Transverse colon (tissue), 4 donors: ENCODE data around the gene EYS. TPM values are rescaled to one million over a fixed set of nuclear protein-coding genes. Genes with fewer than 3 reads are reported as not detected.

Experiments used
- DNase-seq: peaks from one replicate; pipeline ENCODE4 v3.0.0-alpha.2; 2019
- H3K27ac ChIP-seq, 4 donors: fragments of 200-600 bp; sonication (generic); 2 replicates each; pipeline ENCODE4 v1.5.1; 2016 to 2018; ENCODE audit warnings: inconsistent platforms in 4 of 4
- H3K27me3 ChIP-seq: fragments of 200-600 bp; sonication (generic); 2 replicates; pipeline ENCODE4 v1.5.1; 2017; ENCODE audit warnings: inconsistent platforms
- H3K36me3 ChIP-seq, 4 donors: fragments of 200-600 bp; sonication (generic); 2 replicates each; pipeline ENCODE4 v1.5.1; 2017 to 2019; ENCODE audit warnings: inconsistent platforms in 4 of 4
- H3K4me1 ChIP-seq, 4 donors: fragments of 200-600 bp; sonication (generic); 2 replicates each; pipeline ENCODE4 v1.5.1; 2017 to 2020; ENCODE audit warnings: inconsistent platforms in 4 of 4
- H3K4me3 ChIP-seq, 4 donors: fragments of 200-600 bp; sonication (generic); 1 replicate in 1 of 4; 2 replicates in 3 of 4; pipeline versions ENCODE4 v1.5.1 to v1.6.1; 2017 to 2019; ENCODE audit warnings: inconsistent platforms in 4 of 4
- H3K9me3 ChIP-seq, 2 donors: fragments of 200-600 bp; sonication (generic); 2 replicates each; pipeline ENCODE4 v1.5.1; 2017 to 2019; ENCODE audit warnings: inconsistent platforms in 2 of 2
- EP300 ChIP-seq: sonication (generic); formaldehyde crosslinking; IDR thresholded peaks from one replicate; pipeline ENCODE4 v1.6.1; 2017; ENCODE audit warnings: antibody characterized with exemption, low read depth
- POLR2A ChIP-seq: fragments of 450-650 bp; IDR thresholded peaks from one replicate; pipeline ENCODE4 v1.6.1; 2016; ENCODE audit warnings: antibody characterized with exemption, mild to moderate bottlenecking, moderate library complexity
- POLR2AphosphoS5 ChIP-seq, 3 donors: sonication (generic); formaldehyde crosslinking; IDR thresholded peaks; one replicate each; pipeline ENCODE4 v1.6.1; 2016; ENCODE audit warnings: antibody characterized with exemption in 3 of 3
- WGBS, 2 donors: methylation state at CpG; one replicate each; pipeline ENCODE4 v1.1.5; 2018; ENCODE audit warnings: low coverage in 1 of 2; 5-methylcytosine and 5-hydroxymethylcytosine counted together
- in situ Hi-C, 4 donors: fragments of 200-750 bp; cut with MboI; loops; one replicate each; pipeline versions ENCODE4 v1.15.0 to v1.15.1; 2017; ENCODE audit warnings: low sequenced_read_pairs in 3 of 4, low pct_ligation_motif_present in 1 of 4, low pct_unique_long_range_greater_than_20kb in 1 of 4
- intact Hi-C: fragments of 100-400 bp; cut with DNase I; formaldehyde crosslinking; loops from one replicate; pipeline ENCODE4 v1.15.1; 2023; ENCODE audit warnings: low total_unique reads
- total RNA-seq, 4 donors: library from RNA; depleted of rRNA; stranded (reverse); fragments of >200 nt; gene quantifications; one replicate each; pipeline ENCODE4 v1.1.0, GENCODE V29; 2016
- TF ChIP-seq, protein P1 (sequence below), 5 experiments: fragments of 200-600 bp in 3 of 5; fragments of 450-650 bp in 2 of 5; sonication (generic) in 3 of 5; IDR thresholded peaks; 1 replicate in 2 of 5; 2 replicates in 3 of 5; pipeline ENCODE4 v1.5.1; 2016 to 2017; ENCODE audit warnings: antibody characterized with exemption in 5 of 5, inconsistent platforms in 3 of 5, mild to moderate bottlenecking in 2 of 5, moderate library complexity in 1 of 5

EYS gene
- total RNA-seq, 4 donors from 2014 or later = 0.41 TPM; not detected in 3

DNA sequence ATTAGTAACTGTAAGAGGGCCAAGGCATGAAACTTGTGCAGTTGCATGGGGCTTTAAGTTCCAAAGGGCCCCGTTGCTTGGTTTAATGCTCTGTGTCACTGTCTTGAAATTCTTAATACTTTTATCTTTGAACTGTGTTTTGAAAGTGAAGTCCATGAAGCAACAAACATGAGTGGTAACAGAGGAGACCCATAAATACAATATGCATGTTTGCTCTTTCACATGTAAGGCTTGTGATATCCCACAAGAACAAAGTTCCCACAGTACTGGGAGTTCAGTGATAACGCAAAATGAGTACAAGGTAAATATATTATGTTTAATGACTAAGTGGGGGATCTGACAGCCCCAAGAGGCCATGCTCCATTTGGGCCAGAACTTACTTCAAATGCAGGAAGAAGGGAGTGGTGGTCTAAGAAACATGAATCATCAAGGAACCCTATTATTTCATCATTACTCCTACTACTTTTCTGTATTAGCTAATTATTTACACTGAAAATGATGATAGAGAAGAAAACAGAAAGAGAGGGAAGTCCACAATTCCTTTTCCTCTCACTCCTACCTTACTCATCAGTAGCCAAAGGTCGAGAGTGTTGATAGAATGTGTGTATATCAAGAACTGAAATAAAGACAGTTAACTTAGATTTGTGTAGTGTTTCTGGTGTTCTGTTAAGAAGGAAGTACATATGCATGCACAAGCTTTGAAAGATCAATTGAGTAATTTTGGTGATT, 1914.1 kb downstream of the EYS start:
- no peaks in the 10 kb centered on the region for H3K27me3 ChIP-seq
- 68 to 70% methylated on average over 3 of the region's 3 CpGs for WGBS, 2 donors
- H3K9me3 ChIP-seq = no peaks in the 10 kb centered on the region
- DNase-seq = no peak
- no peak overlapping the region for H3K27ac ChIP-seq
- intact Hi-C loops = no loop called here
- no peak overlapping the region for H3K4me3 ChIP-seq
- in situ Hi-C loops = no loop called here
- H3K4me1 ChIP-seq = no peaks in the 10 kb centered on the region
- TF ChIP-seq POLR2AphosphoS5 (IDR thresholded peaks at IDR 0.05) (no peak), POLR2A (no peak), EP300 (no peak)
- TF ChIP-seq, protein P1, sequence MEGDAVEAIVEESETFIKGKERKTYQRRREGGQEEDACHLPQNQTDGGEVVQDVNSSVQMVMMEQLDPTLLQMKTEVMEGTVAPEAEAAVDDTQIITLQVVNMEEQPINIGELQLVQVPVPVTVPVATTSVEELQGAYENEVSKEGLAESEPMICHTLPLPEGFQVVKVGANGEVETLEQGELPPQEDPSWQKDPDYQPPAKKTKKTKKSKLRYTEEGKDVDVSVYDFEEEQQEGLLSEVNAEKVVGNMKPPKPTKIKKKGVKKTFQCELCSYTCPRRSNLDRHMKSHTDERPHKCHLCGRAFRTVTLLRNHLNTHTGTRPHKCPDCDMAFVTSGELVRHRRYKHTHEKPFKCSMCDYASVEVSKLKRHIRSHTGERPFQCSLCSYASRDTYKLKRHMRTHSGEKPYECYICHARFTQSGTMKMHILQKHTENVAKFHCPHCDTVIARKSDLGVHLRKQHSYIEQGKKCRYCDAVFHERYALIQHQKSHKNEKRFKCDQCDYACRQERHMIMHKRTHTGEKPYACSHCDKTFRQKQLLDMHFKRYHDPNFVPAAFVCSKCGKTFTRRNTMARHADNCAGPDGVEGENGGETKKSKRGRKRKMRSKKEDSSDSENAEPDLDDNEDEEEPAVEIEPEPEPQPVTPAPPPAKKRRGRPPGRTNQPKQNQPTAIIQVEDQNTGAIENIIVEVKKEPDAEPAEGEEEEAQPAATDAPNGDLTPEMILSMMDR (IDR thresholded peaks at IDR 0.05) = no peak
- no peaks in the 10 kb centered on the region for H3K36me3 ChIP-seq

DNA sequence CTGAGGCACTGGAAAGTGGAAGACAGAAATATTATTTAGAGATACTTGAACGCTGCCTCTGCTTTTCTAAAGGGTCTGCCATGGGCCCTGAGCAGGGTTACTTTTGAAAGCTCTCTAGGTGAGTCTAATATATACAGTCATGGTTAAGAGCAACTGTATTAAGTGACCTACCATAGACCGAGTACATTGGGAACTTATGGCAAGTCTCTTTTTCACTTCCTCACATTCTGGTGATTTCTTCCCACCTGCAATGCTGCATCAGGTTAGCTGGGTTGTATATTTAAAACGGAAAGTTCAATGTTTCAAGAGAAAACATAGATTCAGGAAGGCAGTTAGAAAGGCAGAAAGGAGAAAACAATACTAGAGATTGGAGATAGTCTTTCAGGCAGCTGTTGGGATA, 1916.7 kb downstream of the EYS start:
- intact Hi-C loops (no loop called here), in situ Hi-C loops (no loop called here)
- DNase-seq = no peak
- Histone ChIP-seq H3K27me3 (no peaks in the 10 kb centered on the region), H3K9me3 (no peaks in the 10 kb centered on the region), H3K4me1 (no peaks in the 10 kb centered on the region), H3K36me3 (no peaks in the 10 kb centered on the region), H3K27ac (no peak overlapping the region), H3K4me3 (no peak overlapping the region)
- WGBS, 2 donors = 68 to 69% methylated on average over 3 of the region's 3 CpGs
- no peak for TF ChIP-seq POLR2AphosphoS5 (IDR thresholded peaks at IDR 0.05)
- TF ChIP-seq POLR2A = no peak
- no peak for TF ChIP-seq EP300
- TF ChIP-seq, protein P1 (IDR thresholded peaks at IDR 0.05) = no peak

DNA sequence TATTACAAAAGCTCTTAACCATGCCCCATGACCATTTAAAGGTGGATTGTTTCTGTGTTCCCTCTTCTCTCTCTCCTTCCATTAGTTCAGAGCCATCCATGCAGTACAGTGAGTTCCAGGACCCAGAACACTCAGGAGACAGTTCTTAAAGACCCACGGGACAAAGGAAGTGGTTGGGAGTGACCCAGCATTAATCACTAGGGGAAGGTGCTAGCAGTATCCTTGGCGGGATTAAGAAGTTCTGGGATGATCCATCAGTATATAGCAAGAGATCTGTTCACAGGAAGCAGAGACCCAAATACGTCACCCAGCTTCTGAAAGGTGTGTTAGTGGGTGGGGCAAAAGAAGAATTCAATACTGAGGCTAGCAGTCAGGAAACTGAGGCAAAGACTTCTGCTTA, 1917.3 kb downstream of the EYS start:
- no peak for TF ChIP-seq POLR2A
- TF ChIP-seq, protein P1 (IDR thresholded peaks at IDR 0.05) = no peak
- TF ChIP-seq EP300 = no peak
- TF ChIP-seq POLR2AphosphoS5 (IDR thresholded peaks at IDR 0.05) = no peak
- in situ Hi-C loops = no loop called here
- H3K4me1 ChIP-seq = no peaks in the 10 kb centered on the region
- 67 to 75% methylated on average over 2 to 3 of the region's 3 CpGs for WGBS, 2 donors
- H3K9me3 ChIP-seq = no peaks in the 10 kb centered on the region
- no peak overlapping the region for H3K27ac ChIP-seq
- H3K27me3 ChIP-seq = no peaks in the 10 kb centered on the region
- no peak for DNase-seq
- H3K4me3 ChIP-seq = no peak overlapping the region
- no peaks in the 10 kb centered on the region for H3K36me3 ChIP-seq
- intact Hi-C loops = no loop called here

DNA sequence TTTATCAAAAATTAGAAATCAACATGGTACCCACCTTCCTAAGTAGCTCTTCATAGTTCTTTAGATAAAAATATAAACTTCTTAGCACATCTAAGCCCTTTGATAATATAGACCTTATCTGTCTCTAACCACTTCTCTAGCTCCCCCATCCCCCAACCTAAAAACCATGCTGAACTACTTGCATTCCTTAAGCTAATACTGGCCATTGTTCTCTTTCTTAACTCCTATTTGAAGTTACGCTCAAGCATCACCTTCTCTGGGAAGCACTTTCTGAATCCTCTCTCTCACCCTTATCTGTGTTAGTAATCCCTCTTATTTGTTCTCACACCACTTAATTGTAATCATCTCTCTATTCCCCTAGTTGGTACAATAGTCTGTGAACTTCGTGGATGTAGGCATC, 1918.5 kb downstream of the EYS start:
- no peak for TF ChIP-seq POLR2AphosphoS5 (IDR thresholded peaks at IDR 0.05)
- Histone ChIP-seq H3K9me3 (no peaks in the 10 kb centered on the region), H3K36me3 (no peaks in the 10 kb centered on the region), H3K27ac (no peak overlapping the region), H3K27me3 (no peaks in the 10 kb centered on the region), H3K4me3 (no peak overlapping the region), H3K4me1 (no peaks in the 10 kb centered on the region)
- in situ Hi-C loops = no loop called here
- no peak for DNase-seq
- 75 to 78% methylated on average over 2 of the region's 2 CpGs for WGBS, 2 donors
- intact Hi-C loops = no loop called here

DNA sequence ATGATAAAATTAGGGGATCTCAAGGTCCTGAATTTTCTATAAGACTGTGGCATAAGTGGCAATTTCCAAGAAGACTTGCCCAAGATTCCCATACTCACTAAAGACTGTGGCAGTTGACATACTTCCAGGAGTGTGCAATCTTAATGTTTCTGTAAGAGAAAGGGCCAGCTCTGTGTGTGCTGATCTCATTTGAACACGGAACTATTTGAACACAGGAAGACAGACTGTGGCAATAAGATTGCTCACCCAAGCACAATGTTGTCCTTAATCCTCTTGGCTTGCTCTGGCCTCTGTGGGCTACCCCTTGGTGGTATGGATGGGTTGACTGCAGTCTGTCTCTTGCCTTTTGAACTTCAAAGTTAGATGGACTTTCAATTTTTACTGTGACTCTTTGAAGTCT, 1920.0 kb downstream of the EYS start:
- peaks cover 0 to 3% (median 0%) of the 10 kb centered on the region in 4 donors for H3K4me1 ChIP-seq
- no peaks in the 10 kb centered on the region for H3K36me3 ChIP-seq
- H3K27ac ChIP-seq = no peak overlapping the region
- WGBS, 2 donors = 96 to 100% methylated on average over 1 of the region's 1 CpG
- no peaks in the 10 kb centered on the region for H3K27me3 ChIP-seq
- no peak overlapping the region for H3K4me3 ChIP-seq
- H3K9me3 ChIP-seq = no peaks in the 10 kb centered on the region
- in situ Hi-C loops (no loop called here), intact Hi-C loops (no loop called here)
- TF ChIP-seq POLR2A = no peak
- TF ChIP-seq, protein P1 (IDR thresholded peaks at IDR 0.05) = no peak
- no peak for TF ChIP-seq EP300
- TF ChIP-seq POLR2AphosphoS5 (IDR thresholded peaks at IDR 0.05) = no peak
- DNase-seq = no peak
